HepG2 (cell line): ENCODE data around the gene RALB. TPM values are rescaled to one million over a fixed set of nuclear protein-coding genes. Genes with fewer than 3 reads are reported as not detected.

ENCODE experiments used
- ATAC-seq: fragments of 200-7000 bp; cut with Tn5 transposase; 3 replicates; pipeline ENCODE4 v1.9.1; 2020; ENCODE audit warnings: mild to moderate bottlenecking, moderate library complexity
- BruUV-seq: library from RNA; stranded (reverse); fragments of 400-500 nt; replicated peaks from 2 replicates; lab custom pipeline; 2021; lab: Mats Ljungman, UMichigan
- CTCF ChIA-PET: fragments of 300-600 bp; formaldehyde crosslinking; extraction: SDS; loops from one replicate; lab custom pipeline; 2021; ENCODE audit warnings: low total read pairs, inconsistent platforms, low intra/inter-chr PET ratio; lab: Yijun Ruan, JAX
- POLR2A ChIA-PET: fragments of 350-600 bp; sonication (Branson Sonifier 250); formaldehyde crosslinking; loops from one replicate; lab custom pipeline; 2020; ENCODE audit warnings: antibody characterized with exemption, inconsistent platforms; lab: Yijun Ruan, JAX
- DNase-seq: peaks from one replicate; pipeline ENCODE4 v3.0.0-alpha.2; 2015; ENCODE audit warnings: low spot score
- FAIRE-seq: peaks from 3 replicates; lab custom pipeline; 2011; peaks lifted over from hg19 to GRCh38; lab: Jason Lieb, UNC
- H2AFZ ChIP-seq: one replicate; pipeline ENCODE4 v1.6.1; 2011; ENCODE audit warnings: low read length, inconsistent platforms
- H3K27ac ChIP-seq: fragments of 300-600 bp; 3 replicates; pipeline ENCODE4 v1.8.0; 2011; ENCODE audit warnings: mixed run types, mild to moderate bottlenecking, mixed read lengths, low read length, inconsistent platforms; ENCODE audit not compliant: insufficient read depth; ENCODE audit errors: extremely low read length
- H3K27me3 ChIP-seq, 2 experiments: fragments of 200-600 bp in 1 of 2; 2 replicates in 1 of 2; 3 replicates in 1 of 2; pipeline versions ENCODE4 v1.6.0 to v1.8.0; 2011; ENCODE audit warnings: low read length in 2 of 2, mild to moderate bottlenecking in 2 of 2, moderate library complexity in 2 of 2, inconsistent platforms in 1 of 2; ENCODE audit not compliant: insufficient read depth in 2 of 2, control insufficient read depth in 1 of 2
- H3K36me3 ChIP-seq, 2 experiments: fragments of 200-600 bp in 1 of 2; replicated peaks in 1 of 2; 2 replicates in 1 of 2; 3 replicates in 1 of 2; pipeline versions ENCODE4 v1.5.1 to v1.8.0; 2011; ENCODE audit warnings: low read length in 2 of 2, inconsistent platforms in 1 of 2; ENCODE audit not compliant: insufficient read depth in 2 of 2, control insufficient read depth in 1 of 2
- H3K4me1 ChIP-seq: 2 replicates; pipeline ENCODE4 v1.5.1; 2012; ENCODE audit warnings: low read length, inconsistent platforms; ENCODE audit not compliant: insufficient read depth
- H3K4me2 ChIP-seq: 2 replicates; pipeline ENCODE4 v1.6.0; 2011; ENCODE audit warnings: low read depth, low read length, inconsistent platforms
- H3K4me3 ChIP-seq, 3 experiments: fragments of 200-600 bp in 1 of 3; sonication (generic), shearing (Covaris generic) in 1 of 3; replicated peaks in 1 of 3; 2 replicates each; pipeline ENCODE4 v1.5.1; 2011 to 2016; ENCODE audit warnings: low read length in 3 of 3, inconsistent platforms in 2 of 3, low read depth in 2 of 3, mild to moderate bottlenecking in 2 of 3, control low read depth in 1 of 3, mixed read lengths in 1 of 3; ENCODE audit not compliant: insufficient read depth in 1 of 3
- H3K79me2 ChIP-seq: one replicate; pipeline ENCODE4 v1.6.1; 2011; ENCODE audit warnings: low read length, inconsistent platforms; ENCODE audit not compliant: insufficient read depth
- H3K9ac ChIP-seq: 2 replicates; pipeline ENCODE4 v1.6.0; 2011; ENCODE audit warnings: mild to moderate bottlenecking, low read depth, low read length, inconsistent platforms; ENCODE audit not compliant: insufficient read depth
- H3K9me3 ChIP-seq: 2 replicates; pipeline ENCODE4 v1.5.1; 2012; ENCODE audit warnings: mild to moderate bottlenecking, low read length
- H4K20me1 ChIP-seq: 2 replicates; pipeline ENCODE4 v1.6.0; 2011; ENCODE audit warnings: inconsistent platforms, mild to moderate bottlenecking, low read length, moderate library complexity; ENCODE audit not compliant: insufficient read depth
- KLF11 ChIP-seq: IDR thresholded peaks from 2 replicates; pipeline ENCODE4 v1.6.1; 2016; ENCODE audit warnings: missing compliant biosample characterization
- MIXL1 ChIP-seq: IDR thresholded peaks from 2 replicates; pipeline ENCODE4 v1.6.1; 2016
- NFIB ChIP-seq: sonication (generic); formaldehyde crosslinking; IDR thresholded peaks from 2 replicates; pipeline ENCODE4 v1.9.0; 2021; ENCODE audit warnings: missing genetic modification reagents, mild to moderate bottlenecking, borderline replicate concordance
- PAF1 ChIP-seq: IDR thresholded peaks from 2 replicates; pipeline ENCODE4 v1.6.1; 2016; ENCODE audit warnings: missing genetic modification reagents, missing compliant biosample characterization
- SKI ChIP-seq: fragments of 450-650 bp; IDR thresholded peaks from one replicate; pipeline ENCODE4 v1.6.1; 2018; ENCODE audit warnings: mild to moderate bottlenecking; ENCODE audit not compliant: partially characterized antibody
- SMAD1 ChIP-seq: sonication (generic); formaldehyde crosslinking; IDR thresholded peaks from 2 replicates; pipeline ENCODE4 v1.4.0; 2020; ENCODE audit warnings: missing genetic modification reagents, low read depth, mild to moderate bottlenecking, borderline replicate concordance
- TFDP2 ChIP-seq: sonication (generic); formaldehyde crosslinking; IDR thresholded peaks from 2 replicates; pipeline ENCODE4 v1.4.0; 2020; ENCODE audit warnings: missing genetic modification reagents
- XBP1 ChIP-seq: sonication (generic); formaldehyde crosslinking; IDR thresholded peaks from 2 replicates; pipeline ENCODE4 v1.5.0; 2020; ENCODE audit warnings: missing genetic modification reagents
- ZNF232 ChIP-seq: sonication (generic); formaldehyde crosslinking; IDR thresholded peaks from 2 replicates; pipeline ENCODE4 v1.4.0; 2020; ENCODE audit warnings: missing genetic modification reagents, borderline replicate concordance
- ZNF253 ChIP-seq: sonication (generic); formaldehyde crosslinking; IDR thresholded peaks from 2 replicates; pipeline ENCODE4 v1.8.0; 2022; ENCODE audit warnings: mild to moderate bottlenecking, missing genetic modification reagents, borderline replicate concordance
- ZNF264 ChIP-seq: sonication (generic); formaldehyde crosslinking; IDR thresholded peaks from 2 replicates; pipeline ENCODE4 v1.4.0; 2020; ENCODE audit warnings: missing genetic modification reagents
- ZSCAN12 ChIP-seq: sonication (generic); formaldehyde crosslinking; IDR thresholded peaks from 2 replicates; pipeline ENCODE4 v1.9.0; 2021; ENCODE audit warnings: mild to moderate bottlenecking, missing genetic modification reagents
- ZSCAN21 ChIP-seq: sonication (generic); formaldehyde crosslinking; IDR thresholded peaks from 2 replicates; pipeline ENCODE4 v1.8.0; 2022; ENCODE audit warnings: mild to moderate bottlenecking, missing genetic modification reagents, moderate library complexity, borderline replicate concordance
- WGBS: methylation state at CpG from one replicate; pipeline ENCODE4 v1.1.6; 2017; ENCODE audit warnings: low lambda C conversion rate; 5-methylcytosine and 5-hydroxymethylcytosine counted together
- in situ Hi-C: cut with HindIII; loops from 2 replicates; pipeline ENCODE4 v1.10.0; 2017; ENCODE audit warnings: low pct_unique_long_range_greater_than_20kb; ENCODE audit not compliant: extremely low pct_ligation_motif_present
- intact Hi-C: fragments of 100-400 bp; cut with micrococcal nuclease; formaldehyde crosslinking; loops from one replicate; pipeline ENCODE4 v1.10.0; 2022; ENCODE audit not compliant: unreplicated experiment
- polyA plus RNA-seq, 8 experiments: library from polyadenylated mRNA; depleted of rRNA in 3 of 8; stranded (reverse) in 7 of 8; unstranded in 1 of 8; fragments of >200 nt; fragmentation: Illumina TruSeq in 4 of 8; extraction: Trizol in 4 of 8; gene quantifications; 2 replicates each; pipeline versions ENCODE4 v1.2.1 to v1.2.3, GENCODE V29; 2011 to 2016; ENCODE audit warnings: low read depth in 4 of 8, missing spikeins in 1 of 8, mixed read lengths in 1 of 8; ENCODE audit not compliant: insufficient read depth in 1 of 8
- total RNA-seq, 5 experiments: library from RNA; depleted of rRNA; stranded (reverse); fragments of >200 nt; fragmentation: Illumina TruSeq; extraction: Trizol; gene quantifications; 2 replicates each; pipeline ENCODE4 v1.2.3, GENCODE V29; 2016; ENCODE audit warnings: low read depth in 1 of 5

RALB gene
- total and polyA plus RNA-seq, 2 of the 13 experiments (the other 11 are each of a cell fraction or from before 2014, with no cell fraction given), result 37.8 to 43.2 TPM

GRCh38 chr2:120246546-120247300 is 5.9 kb upstream of the RALB start:
- Histone ChIP-seq H3K4me2 (no peak overlapping the region), H3K79me2 (no peaks in the 10 kb centered on the region), H3K9ac (no peak overlapping the region), H4K20me1 (no peaks in the 10 kb centered on the region), H2AFZ (no peak overlapping the region), H3K36me3 (no peaks in the 10 kb centered on the region), H3K27ac (no peak overlapping the region), H3K4me1 (peaks cover 24% of the 10 kb centered on the region), H3K9me3 (no peaks in the 10 kb centered on the region), H3K4me3 (no peak overlapping the region), H3K27me3 (peaks cover 8 to 53% of the 10 kb centered on the region in 2 experiments; a peak in 4 of 5 replicates)
- no TSS peak for BruUV-seq
- ChIA-PET POLR2A (no interaction called here), CTCF (no interaction called here)
- DNase-seq (no peak), FAIRE-seq (no peak), ATAC-seq (no peak)
- intact Hi-C loops, result no loop called here
- 51% methylated on average over 20 of the region's 20 CpGs for WGBS
- TF ChIP-seq TFDP2 (CRISPR knock-in tag) (no peak), ZNF264 (CRISPR knock-in tag) (no peak), ZSCAN12 (CRISPR knock-in tag) (no peak)
- in situ Hi-C loops, result no loop called here

DNA sequence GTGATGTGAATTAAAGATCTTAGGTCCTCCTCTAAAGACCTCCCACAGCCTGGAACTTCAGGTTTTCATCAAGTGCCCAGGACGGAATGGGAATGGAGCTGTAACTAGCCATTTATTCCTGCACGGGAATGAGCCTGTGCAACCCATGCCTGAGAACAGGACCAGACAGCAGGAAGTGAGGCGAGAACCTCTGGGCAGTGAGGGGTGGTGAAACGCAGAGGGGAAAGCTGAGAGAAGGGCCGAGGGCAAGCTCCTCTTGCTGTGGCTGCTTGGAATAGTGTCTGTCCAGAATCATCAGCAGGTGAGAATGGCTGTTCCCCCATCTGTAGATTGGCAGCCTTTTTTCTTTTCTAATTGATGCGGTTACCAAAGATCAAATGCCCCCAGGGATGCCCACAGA is 4.8 kb upstream of the RALB start:
- Histone ChIP-seq H3K27ac (no peak overlapping the region), H4K20me1 (no peaks in the 10 kb centered on the region), H3K9ac (no peak overlapping the region), H2AFZ (no peak overlapping the region), H3K4me1 (peaks cover 29% of the 10 kb centered on the region), H3K9me3 (no peaks in the 10 kb centered on the region), H3K79me2 (no peaks in the 10 kb centered on the region), H3K27me3 (peaks cover 8 to 53% of the 10 kb centered on the region in 2 experiments; a peak in 4 of 5 replicates), H3K36me3 (no peaks in the 10 kb centered on the region), H3K4me2 (no peak overlapping the region), H3K4me3 (no peak overlapping the region)
- ATAC-seq (no peak), DNase-seq (no peak), FAIRE-seq (no peak)
- no peak for TF ChIP-seq SMAD1 (CRISPR knock-in tag)
- TF ChIP-seq ZNF232 (CRISPR knock-in tag), result no peak
- no peak for TF ChIP-seq MIXL1 (CRISPR knock-in tag)
- TF ChIP-seq SKI, result no peak
- no peak for TF ChIP-seq KLF11 (CRISPR knock-in tag)
- TF ChIP-seq XBP1 (CRISPR knock-in tag), result no peak
- TF ChIP-seq ZNF253 (CRISPR knock-in tag), result no peak
- no peak for TF ChIP-seq PAF1 (CRISPR knock-in tag)
- TF ChIP-seq NFIB (CRISPR knock-in tag), result no peak
- TF ChIP-seq ZSCAN21 (CRISPR knock-in tag), result no peak
- in situ Hi-C loops, result no loop called here
- 22% methylated on average over 6 of the region's 6 CpGs for WGBS
- intact Hi-C loops, result no loop called here
- ChIA-PET CTCF (no interaction called here), POLR2A (no interaction called here)
- no TSS peak for BruUV-seq
